NCI-H2171 (cell line): ENCODE results near the gene SMC2.

Source experiments
- DNase-seq: peaks from one replicate; lab custom pipeline; 2025; lab: John Stamatoyannopoulos, UW

SMC2 gene

GRCh38 chr9:104107799-104108198 lies 13.7 kb downstream of the SMC2 start:
- DNase-seq, result no peak

- DNase-seq, result no peak
These were observed 14.2 kb downstream of the SMC2 start for GRCh38 chr9:104108315-104108714.

- no peak for DNase-seq
These were observed 16.4 kb downstream of the SMC2 start for GRCh38 chr9:104110509-104110908.

- DNase-seq, result peak; percentile 72
These were observed 24.8 kb downstream of the SMC2 start for GRCh38 chr9:104118916-104119315.

GRCh38 chr9:104121022-104121421 lies 26.9 kb downstream of the SMC2 start:
- no peak for DNase-seq

GRCh38 chr9:104138243-104138868 lies 44.2 kb downstream of the SMC2 start:
- DNase-seq, result no peak

- no peak for DNase-seq
These were observed 48.9 kb downstream of the SMC2 start for GRCh38 chr9:104142799-104143549.

- DNase-seq, result no peak
These were observed 49.4 kb downstream of the SMC2 start for GRCh38 chr9:104143550-104143910.

- no peak for DNase-seq
These were observed 50.2 kb downstream of the SMC2 start for GRCh38 chr9:104144336-104144735.

GRCh38 chr9:104173067-104173466 lies 79.0 kb downstream of the SMC2 start:
- DNase-seq, result no peak

GRCh38 chr9:104177003-104177611 lies 83.0 kb downstream of the SMC2 start:
- no peak for DNase-seq

- DNase-seq, result no peak
These were observed 83.6 kb downstream of the SMC2 start for GRCh38 chr9:104177676-104178075.
